Liver (tissue), 2 donors: ENCODE measurements around the gene TGM3.

Source experiments
- EGR1 ChIP-seq, 2 donors: IDR thresholded peaks; 2 replicates each; pipeline ENCODE4 v1.6.1; 2016 to 2018; ENCODE audit warnings: antibody characterized with exemption in 2 of 2, low read depth in 2 of 2
- FOXA1 ChIP-seq: IDR thresholded peaks from 2 replicates; pipeline ENCODE4 v1.6.1; 2016; ENCODE audit warnings: antibody characterized with exemption
- donor health status: healthy.

GRCh38 chr20:2290486-2290885 is 5.3 kb upstream of the TGM3 start:
- TF ChIP-seq EGR1 (IDR thresholded peaks at IDR 0.05; ENCODE audit: low read depth in 2 of 2) (no peak), FOXA1 (no peak)
